Effector memory CD8-positive, alpha-beta T cell (primary cell): Measurements from ENCODE around the gene CACNB2.

Source experiments
- ATAC-seq: fragments of 150-1000 bp; cut with Tn5 transposase; replicated peaks from 2 replicates; pipeline ENCODE4 v1.10.0; 2021; ENCODE audit warnings: mild to moderate bottlenecking, moderate library complexity
- DNase-seq, 3 experiments: peaks; one replicate each; pipeline ENCODE4 v3.0.0; 2021
- H3K27ac Mint-ChIP-seq, 2 donors: one replicate each; pipeline ENCODE4 v1.8.0; 2022; ENCODE audit warnings: mild to moderate bottlenecking in 2 of 2, mixed read lengths in 2 of 2, moderate library complexity in 2 of 2
- H3K27me3 Mint-ChIP-seq, 2 donors: one replicate each; pipeline ENCODE4 v1.8.0; 2022; ENCODE audit warnings: mixed read lengths in 2 of 2
- H3K36me3 Mint-ChIP-seq: one replicate; pipeline ENCODE4 v1.8.0; 2022; ENCODE audit warnings: mild to moderate bottlenecking, moderate library complexity, mixed read lengths; ENCODE audit not compliant: insufficient read depth
- H3K4me1 Mint-ChIP-seq, 2 donors: one replicate each; pipeline ENCODE4 v1.8.0; 2022; ENCODE audit warnings: low read depth in 2 of 2, mixed read lengths in 2 of 2
- H3K4me3 Mint-ChIP-seq, 2 donors: one replicate each; pipeline ENCODE4 v1.8.0; 2022; ENCODE audit warnings: mild to moderate bottlenecking in 2 of 2, mixed read lengths in 2 of 2, moderate library complexity in 2 of 2
- H3K9me3 Mint-ChIP-seq, 2 donors: one replicate each; pipeline ENCODE4 v1.8.0; 2022; ENCODE audit warnings: mixed read lengths in 2 of 2

Gene CACNB2

DNA sequence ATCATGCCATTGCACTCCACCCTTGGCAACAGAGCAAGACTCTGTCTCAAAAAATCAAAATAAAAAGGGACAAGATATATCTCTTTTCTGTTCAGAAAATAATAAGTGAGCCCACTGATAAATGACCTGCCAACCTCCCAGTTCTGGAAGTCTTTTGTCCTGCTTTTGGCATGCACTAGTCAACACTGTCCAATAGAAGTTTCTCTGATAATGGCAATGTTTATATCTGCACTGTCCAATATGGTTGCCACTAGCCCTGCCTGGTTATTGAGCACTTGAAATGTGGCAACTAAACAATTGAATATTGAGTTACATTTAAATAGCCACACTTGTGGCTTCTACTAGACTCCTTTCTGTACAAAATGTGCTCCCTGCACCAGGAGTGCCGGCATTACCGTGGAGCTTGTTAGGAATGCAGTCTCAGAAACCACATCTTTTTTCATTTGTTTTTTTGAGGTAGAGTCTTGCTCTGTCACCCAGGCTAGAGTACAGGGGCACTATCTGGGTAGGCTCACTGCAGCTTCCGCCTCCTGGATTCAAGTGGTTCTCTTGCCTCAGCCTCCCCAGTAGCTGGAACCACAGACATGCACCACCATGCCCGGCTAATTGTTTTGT is 229.7 kb downstream of the CACNB2 start:
- DNase-seq (no peak), ATAC-seq (no peak)
- Mint-ChIP-seq H3K9me3 (no peaks in the 10 kb centered on the region), H3K4me1 (no peaks in the 10 kb centered on the region), H3K27ac (no peak overlapping the region), H3K4me3 (no peak overlapping the region), H3K27me3 (no peaks in the 10 kb centered on the region), H3K36me3 (no peaks in the 10 kb centered on the region)

- H3K27ac Mint-ChIP-seq = no peak overlapping the region
- no peak for DNase-seq
- no peaks in the 10 kb centered on the region for H3K9me3 Mint-ChIP-seq
- H3K27me3 Mint-ChIP-seq = no peaks in the 10 kb centered on the region
- no peaks in the 10 kb centered on the region for H3K4me1 Mint-ChIP-seq
- no peak overlapping the region for H3K4me3 Mint-ChIP-seq
- no peak for ATAC-seq
- H3K36me3 Mint-ChIP-seq = no peaks in the 10 kb centered on the region
Observed at GRCh38 chr10:18376650-18377049, 236.4 kb downstream of the CACNB2 start.

DNA sequence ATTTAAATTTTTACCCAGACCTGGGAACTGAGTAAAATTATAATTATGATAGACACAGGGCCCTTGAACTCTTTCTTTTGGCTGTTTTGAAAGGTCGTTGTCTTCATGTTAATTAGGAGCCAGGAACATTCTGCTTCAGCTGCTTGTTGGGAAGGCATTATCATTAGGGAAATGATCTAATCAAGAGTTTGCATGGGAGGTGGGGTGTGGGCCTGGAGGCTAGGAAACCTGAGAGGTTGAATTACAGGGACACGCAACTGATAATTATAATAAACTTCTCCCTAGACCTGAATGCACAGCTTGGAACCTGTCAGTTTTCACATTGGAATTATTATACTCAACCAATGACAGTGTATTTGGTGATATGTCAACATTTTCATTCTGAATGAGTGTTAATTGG is 237.7 kb downstream of the CACNB2 start:
- Mint-ChIP-seq H3K4me3 (no peak overlapping the region), H3K4me1 (no peaks in the 10 kb centered on the region), H3K27ac (no peak overlapping the region), H3K9me3 (peaks cover 0 to under 1% of the 10 kb centered on the region in 2 donors), H3K27me3 (no peaks in the 10 kb centered on the region), H3K36me3 (no peaks in the 10 kb centered on the region)
- ATAC-seq (no peak), DNase-seq (no peak)

DNA sequence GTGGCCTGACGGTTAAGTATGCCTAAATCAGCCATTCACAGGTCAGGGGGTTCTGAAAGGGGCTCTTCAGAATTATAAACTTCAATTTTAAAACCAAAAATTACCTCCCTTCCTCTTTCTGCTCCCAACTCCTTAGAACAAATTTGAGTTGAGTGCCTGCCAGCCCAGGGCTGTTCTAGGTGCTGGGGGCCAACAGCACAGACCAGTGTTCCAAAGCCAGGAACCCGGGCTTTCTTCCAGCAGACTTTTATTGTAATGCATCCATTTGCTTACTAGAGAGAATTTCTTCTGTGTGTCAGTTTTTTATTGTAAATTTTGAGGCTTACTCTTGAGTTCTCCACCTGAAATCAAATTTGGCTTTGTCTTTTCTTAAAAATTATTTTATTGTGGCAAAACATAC is 238.5 kb downstream of the CACNB2 start:
- ATAC-seq = no peak
- Mint-ChIP-seq H3K27ac (no peak overlapping the region), H3K36me3 (no peaks in the 10 kb centered on the region), H3K9me3 (peaks cover 0 to 7% of the 10 kb centered on the region in 2 donors), H3K27me3 (no peaks in the 10 kb centered on the region), H3K4me3 (no peak overlapping the region), H3K4me1 (no peaks in the 10 kb centered on the region)
- DNase-seq = no peak

GRCh38 chr10:18381679-18382078 is 241.5 kb downstream of the CACNB2 start:
- no peak overlapping the region for H3K4me3 Mint-ChIP-seq
- H3K36me3 Mint-ChIP-seq = no peaks in the 10 kb centered on the region
- H3K27ac Mint-ChIP-seq = no peak overlapping the region
- peaks cover 0 to 7% of the 10 kb centered on the region in 2 donors for H3K9me3 Mint-ChIP-seq
- H3K4me1 Mint-ChIP-seq = no peaks in the 10 kb centered on the region
- DNase-seq (no peak), ATAC-seq (no peak)
- H3K27me3 Mint-ChIP-seq = no peaks in the 10 kb centered on the region

DNA sequence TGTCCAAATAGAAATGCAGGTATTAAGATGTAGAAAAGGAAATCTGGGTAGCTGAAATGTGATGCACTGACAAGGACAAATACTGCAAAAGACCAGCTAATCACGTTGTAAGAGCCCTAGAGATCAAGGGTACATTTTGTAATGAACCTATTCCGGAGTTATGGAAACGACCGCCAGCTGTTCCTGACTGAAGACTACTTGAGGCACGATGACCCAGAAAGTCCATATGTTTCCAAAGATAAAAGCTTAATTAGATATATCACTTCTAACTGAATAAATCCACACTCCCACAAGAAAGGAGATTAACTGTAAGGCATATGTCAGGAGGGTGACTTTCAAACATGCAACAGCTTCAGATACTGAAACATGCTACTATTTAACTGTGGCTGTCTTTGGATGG is 257.7 kb downstream of the CACNB2 start:
- Mint-ChIP-seq H3K4me3 (no peak overlapping the region), H3K36me3 (no peaks in the 10 kb centered on the region), H3K9me3 (no peaks in the 10 kb centered on the region), H3K4me1 (peaks cover 0 to 12% of the 10 kb centered on the region in 2 donors), H3K27ac (no peak overlapping the region), H3K27me3 (peaks cover 0 to 15% of the 10 kb centered on the region in 2 donors)
- ATAC-seq (no peak), DNase-seq (no peak)

- no peaks in the 10 kb centered on the region for H3K9me3 Mint-ChIP-seq
- ATAC-seq (no peak), DNase-seq (no peak)
- H3K4me1 Mint-ChIP-seq = peaks cover 0 to 12% of the 10 kb centered on the region in 2 donors
- no peaks in the 10 kb centered on the region for H3K36me3 Mint-ChIP-seq
- H3K27me3 Mint-ChIP-seq = peaks cover 0 to 15% of the 10 kb centered on the region in 2 donors
- H3K27ac Mint-ChIP-seq = no peak overlapping the region
- H3K4me3 Mint-ChIP-seq = no peak overlapping the region
Observed at GRCh38 chr10:18399158-18399557, 258.9 kb downstream of the CACNB2 start.

DNA sequence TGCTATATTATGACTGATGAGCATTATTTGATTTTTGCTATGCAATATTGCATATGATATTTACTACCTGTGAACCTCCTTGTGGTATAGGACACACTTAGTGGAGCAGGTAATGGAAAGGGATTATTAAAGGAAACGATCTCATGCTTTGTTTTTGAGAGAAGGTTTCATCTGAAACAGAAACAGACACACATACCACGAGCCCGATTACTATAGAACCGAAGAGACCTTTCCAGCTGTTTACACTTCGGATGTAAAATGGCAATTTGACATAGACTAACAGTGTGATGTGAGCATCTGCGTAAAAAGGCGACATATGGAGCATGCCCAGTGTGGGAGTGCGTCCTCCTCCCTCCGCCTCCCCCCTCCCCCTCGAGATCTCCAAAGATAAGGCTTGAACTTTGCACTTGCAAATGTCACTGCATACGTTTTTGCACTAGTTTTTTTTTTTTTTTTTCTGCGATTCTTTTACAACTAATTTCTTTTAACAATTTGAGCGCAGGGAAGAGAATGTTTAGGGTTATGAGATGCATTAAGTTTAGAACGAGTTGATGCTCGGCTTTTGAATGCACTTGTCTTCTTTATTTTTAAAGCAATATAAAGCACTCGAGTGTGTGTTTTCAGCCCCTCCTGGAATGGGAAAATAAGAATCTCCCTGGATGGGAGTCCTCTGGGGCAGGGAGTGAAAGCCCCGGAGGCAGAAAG is 260.1 kb downstream of the CACNB2 start:
- H3K36me3 Mint-ChIP-seq = no peaks in the 10 kb centered on the region
- no peak overlapping the region for H3K27ac Mint-ChIP-seq
- peak overlapping the region in 1 of 2 donors; percentile 17 for H3K4me3 Mint-ChIP-seq
- no peak for DNase-seq
- H3K27me3 Mint-ChIP-seq = peaks cover 0 to 15% of the 10 kb centered on the region in 2 donors
- peaks cover 0 to 12% of the 10 kb centered on the region in 2 donors for H3K4me1 Mint-ChIP-seq
- no peak for ATAC-seq
- no peaks in the 10 kb centered on the region for H3K9me3 Mint-ChIP-seq

GRCh38 chr10:18400906-18401245 is 260.7 kb downstream of the CACNB2 start:
- ATAC-seq (no peak), DNase-seq (no peak)
- Mint-ChIP-seq H3K27ac (no peak overlapping the region), H3K27me3 (peaks cover 0 to 15% of the 10 kb centered on the region in 2 donors), H3K4me3 (no peak overlapping the region), H3K9me3 (no peaks in the 10 kb centered on the region), H3K4me1 (peaks cover 0 to 12% of the 10 kb centered on the region in 2 donors), H3K36me3 (no peaks in the 10 kb centered on the region)

DNA sequence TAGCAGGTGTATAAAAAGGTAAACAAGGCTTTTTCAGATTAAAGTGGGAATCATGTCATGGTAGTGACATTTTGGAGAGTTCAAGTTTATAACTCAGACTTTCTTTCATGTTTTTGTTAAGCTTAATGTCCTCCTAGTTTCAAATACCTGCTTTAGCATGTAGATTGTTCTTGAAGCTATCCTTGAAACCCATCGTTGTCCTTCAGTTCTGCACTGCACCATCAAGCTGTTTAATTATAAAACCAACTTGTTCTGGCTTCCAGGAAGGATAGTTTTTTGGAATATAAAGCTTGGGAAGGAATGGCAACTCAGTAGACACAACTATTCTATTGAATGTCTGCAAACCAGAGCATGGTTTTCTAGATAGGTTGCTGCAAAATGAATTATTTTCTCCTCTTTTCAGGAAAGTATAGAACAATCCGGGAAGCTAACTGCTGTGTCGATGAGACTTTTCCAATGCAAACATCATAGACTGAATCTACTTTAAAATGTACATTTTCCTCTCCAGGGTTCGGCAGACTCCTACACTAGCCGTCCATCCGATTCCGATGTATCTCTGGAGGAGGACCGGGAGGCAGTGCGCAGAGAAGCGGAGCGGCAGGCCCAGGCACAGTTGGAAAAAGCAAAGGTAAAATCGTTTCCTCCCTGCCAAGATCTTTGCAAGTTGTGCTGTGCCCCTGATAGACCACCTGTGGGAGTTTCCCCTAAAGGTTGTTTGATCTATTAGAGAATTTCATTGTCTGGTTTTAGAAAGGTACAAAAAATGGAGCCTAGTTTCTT is 261.4 kb downstream of the CACNB2 start:
- no peak for ATAC-seq

GRCh38 chr10:18402853-18403252 is 262.6 kb downstream of the CACNB2 start:
- ATAC-seq (no peak), DNase-seq (no peak)
- Mint-ChIP-seq H3K36me3 (no peaks in the 10 kb centered on the region), H3K9me3 (no peaks in the 10 kb centered on the region), H3K4me3 (no peak overlapping the region), H3K27me3 (peaks cover 0 to 15% of the 10 kb centered on the region in 2 donors), H3K4me1 (peaks cover 0 to 12% of the 10 kb centered on the region in 2 donors), H3K27ac (no peak overlapping the region)

More for the DNA sequence above, 261.4 kb downstream of the CACNB2 start:
- DNase-seq = no peak
- Mint-ChIP-seq H3K27me3 (peaks cover 0 to 15% of the 10 kb centered on the region in 2 donors), H3K4me3 (no peak overlapping the region), H3K27ac (no peak overlapping the region), H3K36me3 (no peaks in the 10 kb centered on the region), H3K9me3 (no peaks in the 10 kb centered on the region), H3K4me1 (peaks cover 0 to 12% of the 10 kb centered on the region in 2 donors)

- DNase-seq = no peak
- Mint-ChIP-seq H3K27ac (no peak overlapping the region), H3K4me3 (no peak overlapping the region), H3K27me3 (peaks cover 0 to 15% of the 10 kb centered on the region in 2 donors), H3K9me3 (no peaks in the 10 kb centered on the region), H3K4me1 (peaks cover 0 to 12% of the 10 kb centered on the region in 2 donors), H3K36me3 (no peaks in the 10 kb centered on the region)
- no peak for ATAC-seq
Observed at GRCh38 chr10:18404530-18404929, 264.3 kb downstream of the CACNB2 start.

DNA sequence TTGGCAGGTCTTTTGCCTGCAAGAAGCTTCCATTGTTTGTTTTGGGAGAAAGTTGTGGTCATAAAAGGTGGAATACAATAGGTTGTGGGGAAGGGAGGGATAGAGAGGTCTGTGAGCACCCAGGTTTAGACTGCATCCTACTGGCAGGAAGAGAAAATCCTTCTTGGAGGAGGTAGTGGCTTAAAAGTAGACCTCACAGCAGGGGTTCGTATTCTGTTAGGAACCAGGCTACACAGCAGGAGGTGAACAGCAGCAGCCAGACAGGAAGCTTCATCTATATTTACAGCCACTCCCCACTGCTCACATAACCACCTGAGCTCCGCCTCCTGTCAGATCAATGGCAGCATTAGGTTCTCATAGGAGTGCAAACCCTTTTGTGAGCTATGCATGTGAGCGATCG is 265.9 kb downstream of the CACNB2 start:
- ATAC-seq (no peak), DNase-seq (no peak)
- H3K27ac Mint-ChIP-seq = no peak overlapping the region
- peaks cover 0 to under 1% of the 10 kb centered on the region in 2 donors for H3K4me1 Mint-ChIP-seq
- H3K36me3 Mint-ChIP-seq = no peaks in the 10 kb centered on the region
- H3K27me3 Mint-ChIP-seq = peaks cover 0 to 3% of the 10 kb centered on the region in 2 donors
- no peaks in the 10 kb centered on the region for H3K9me3 Mint-ChIP-seq
- no peak overlapping the region for H3K4me3 Mint-ChIP-seq
